Spleen (tissue), 11 donors: Measurements from ENCODE around the gene MYL5. TPM values are rescaled to one million over a fixed set of nuclear protein-coding genes. Genes with fewer than 3 reads are reported as not detected.

Experiments
- DNase-seq: peaks from one replicate; pipeline ENCODE4 v3.0.0-alpha.2; 2020
- H3K27ac ChIP-seq, 8 donors: fragments of 200-600 bp; sonication (generic) in 7 of 8; 1 replicate in 4 of 8; 2 replicates in 4 of 8; pipeline versions ENCODE4 v1.5.0 to v1.8.0; 2016 to 2021; ENCODE audit warnings: inconsistent platforms in 4 of 8, mild to moderate bottlenecking in 4 of 8, moderate library complexity in 1 of 8
- H3K27me3 ChIP-seq, 7 donors: fragments of 200-600 bp; sonication (generic) in 6 of 7; replicated peaks in 1 of 7; 1 replicate in 4 of 7; 2 replicates in 3 of 7; pipeline versions ENCODE4 v1.5.0 to v1.8.0; 2016 to 2021; ENCODE audit warnings: inconsistent platforms in 3 of 7, mild to moderate bottlenecking in 1 of 7
- H3K36me3 ChIP-seq, 6 donors: fragments of 200-600 bp; sonication (generic) in 5 of 6; 1 replicate in 4 of 6; 2 replicates in 2 of 6; pipeline versions ENCODE4 v1.5.0 to v1.8.0; 2016 to 2021; ENCODE audit warnings: inconsistent platforms in 2 of 6
- H3K4me1 ChIP-seq, 6 donors: fragments of 200-600 bp; sonication (generic) in 5 of 6; 1 replicate in 3 of 6; 2 replicates in 3 of 6; pipeline versions ENCODE4 v1.5.0 to v1.8.0; 2016 to 2021; ENCODE audit warnings: inconsistent platforms in 3 of 6
- H3K4me3 ChIP-seq, 8 donors: fragments of 200-600 bp; sonication (generic) in 7 of 8; 1 replicate in 4 of 8; 2 replicates in 4 of 8; pipeline versions ENCODE4 v1.5.0 to v1.8.0; 2016 to 2021; ENCODE audit warnings: inconsistent platforms in 4 of 8, mild to moderate bottlenecking in 4 of 8, moderate library complexity in 2 of 8
- H3K9me3 ChIP-seq, 8 donors: fragments of 200-600 bp; sonication (generic) in 7 of 8; 1 replicate in 4 of 8; 2 replicates in 4 of 8; pipeline versions ENCODE4 v1.5.0 to v1.8.0; 2016 to 2021; ENCODE audit warnings: inconsistent platforms in 4 of 8
- CTCF ChIP-seq, 11 experiments: fragments of 200-600 bp in 7 of 11; fragments of 450-650 bp in 4 of 11; sonication (generic) in 4 of 11; IDR thresholded peaks in 8 of 11; conservative IDR thresholded peaks in 3 of 11; 1 replicate in 7 of 11; 2 replicates in 4 of 11; pipeline versions ENCODE4 v1.4.0 to v1.8.0; 2016 to 2021; ENCODE audit warnings: antibody characterized with exemption in 11 of 11, inconsistent platforms in 4 of 11, mild to moderate bottlenecking in 1 of 11
- POLR2A ChIP-seq, 3 donors: fragments of 450-650 bp; IDR thresholded peaks; one replicate each; pipeline ENCODE4 v1.5.1; 2017; ENCODE audit warnings: antibody characterized with exemption in 3 of 3, mild to moderate bottlenecking in 1 of 3
- POLR2AphosphoS5 ChIP-seq, 3 donors: sonication (generic); formaldehyde crosslinking; IDR thresholded peaks; one replicate each; pipeline ENCODE4 v1.5.1; 2017; ENCODE audit warnings: antibody characterized with exemption in 3 of 3
- WGBS, 5 donors: extraction: QIAGEN DNeasy Blood & Tissue Kit in 3 of 5; methylation state at CpG; one replicate each; pipeline versions ENCODE4 v1.1.5 to v1.1.7; 2013 to 2018; 5-methylcytosine and 5-hydroxymethylcytosine counted together
- intact Hi-C: fragments of 100-400 bp; cut with DNase I; formaldehyde crosslinking; loops from one replicate; pipeline ENCODE4 v1.15.0; 2023; ENCODE audit warnings: low total_unique reads
- polyA plus RNA-seq, 3 donors: library from polyadenylated mRNA; stranded (reverse); fragments of 200-250 nt; gene quantifications; one replicate each; pipeline ENCODE4 v1.2.1, GENCODE V29; 2013
- total RNA-seq, 7 donors: library from RNA; depleted of rRNA in 3 of 7; stranded (reverse); fragments of >200 nt in 3 of 7; fragmentation: NEBNext Ultra II Directional in 4 of 7; extraction: Animal tissue kit (Norgen Biotek cat#: 25700) in 4 of 7; gene quantifications; one replicate each; pipeline versions ENCODE4 v1.1.0 to v1.2.1, GENCODE V29; 2016 to 2021
- donor health status: healthy with polysubstance abuse.
- donor health status: DM: no; HTN: no; CAD: no; lungs with moderate emphysema.
- donor health status: DM: no; HTN: no; CAD: no.
- donor health status: Bipolar disorder and iron deficiency.
- donor health status: healthy.
- donor health status: DM: no; HTN: no; CAD: no.
- donor health status: DM: yes; HTN: yes; CAD: no.

The MYL5 gene
- total and polyA plus RNA-seq, 10 donors: 9.2 to 32.6 (median 19.2) TPM

- DNase-seq: no peak
- Histone ChIP-seq H3K27me3 (no peaks in the 10 kb centered on the region), H3K4me3 (no peak overlapping the region), H3K4me1 (peaks cover 0 to 57% (median 16%) of the 10 kb centered on the region in 6 donors), H3K9me3 (no peaks in the 10 kb centered on the region), H3K27ac (peak overlapping the region in 3 of 8 donors; percentile 5 to 28 (median 18)), H3K36me3 (peaks cover 0 to 57% (median 16%) of the 10 kb centered on the region in 6 donors)
- WGBS, 5 donors: 54 to 88% (median 74%) methylated on average over 17 of the region's 17 CpGs
- intact Hi-C loops: no loop called here
- no peak for TF ChIP-seq POLR2A (IDR thresholded peaks at IDR 0.05)
Measured at GRCh38 chr4:726838-727237, 52.5 kb downstream of the MYL5 start.

GRCh38 chr4:727576-727975, 53.2 kb downstream of the MYL5 start:
- intact Hi-C loops: no loop called here
- H3K4me1 ChIP-seq: peaks cover 0 to 51% (median 14%) of the 10 kb centered on the region in 6 donors
- TF ChIP-seq POLR2A (IDR thresholded peaks at IDR 0.05) (no peak), POLR2AphosphoS5 (IDR thresholded peaks at IDR 0.05) (no peak), CTCF (IDR thresholded peaks at IDR 0.05 in 8 of 11, conservative IDR thresholded peaks at IDR 0.05 in 3 of 11) (no peak)
- DNase-seq: no peak
- no peak overlapping the region for H3K27ac ChIP-seq
- WGBS, 5 donors: 64 to 89% (median 75%) methylated on average over 6 of the region's 6 CpGs
- H3K36me3 ChIP-seq: peaks cover 0 to 56% (median 19%) of the 10 kb centered on the region in 6 donors
- no peaks in the 10 kb centered on the region for H3K9me3 ChIP-seq
- no peak overlapping the region for H3K4me3 ChIP-seq
- no peaks in the 10 kb centered on the region for H3K27me3 ChIP-seq

- 83 to 91% (median 89%) methylated on average over 11 to 20 of the region's 20 CpGs for WGBS, 5 donors
- Histone ChIP-seq H3K27ac (no peak overlapping the region), H3K27me3 (no peaks in the 10 kb centered on the region), H3K4me3 (no peak overlapping the region), H3K36me3 (peaks cover 0 to 59% (median 38%) of the 10 kb centered on the region in 6 donors), H3K9me3 (no peaks in the 10 kb centered on the region), H3K4me1 (peaks cover 0 to 37% (median 12%) of the 10 kb centered on the region in 6 donors)
- DNase-seq: no peak
- intact Hi-C loops: no loop called here
- TF ChIP-seq CTCF (IDR thresholded peaks at IDR 0.05 in 8 of 11, conservative IDR thresholded peaks at IDR 0.05 in 3 of 11) (no peak), POLR2AphosphoS5 (IDR thresholded peaks at IDR 0.05) (peak in 1 of 3 donors; percentile 40)
Measured at GRCh38 chr4:729336-730315, 55.3 kb downstream of the MYL5 start.

- intact Hi-C loops: no loop called here
- DNase-seq: no peak
- WGBS, 5 donors: 97 to 98% (median 97%) methylated on average over 22 to 27 of the region's 27 CpGs
Measured at GRCh38 chr4:730511-730910, 56.2 kb downstream of the MYL5 start.

More at GRCh38 chr4:730511-730910, 56.2 kb downstream of the MYL5 start:
- no peak overlapping the region for H3K4me3 ChIP-seq
- no peaks in the 10 kb centered on the region for H3K9me3 ChIP-seq
- H3K27ac ChIP-seq: no peak overlapping the region
- TF ChIP-seq POLR2A (IDR thresholded peaks at IDR 0.05) (no peak), POLR2AphosphoS5 (IDR thresholded peaks at IDR 0.05) (no peak), CTCF (IDR thresholded peaks at IDR 0.05 in 8 of 11, conservative IDR thresholded peaks at IDR 0.05 in 3 of 11) (no peak)
- peaks cover 0 to 68% (median 46%) of the 10 kb centered on the region in 6 donors for H3K36me3 ChIP-seq
- H3K27me3 ChIP-seq: no peaks in the 10 kb centered on the region
- peaks cover 0 to 30% (median 11%) of the 10 kb centered on the region in 6 donors for H3K4me1 ChIP-seq
